Colonic mucosa (tissue), 4 donors: ENCODE measurements around the gene ABHD14A. TPM values are rescaled to one million over a fixed set of nuclear protein-coding genes. Genes with fewer than 3 reads are reported as not detected.

ENCODE experiments used
- DNase-seq: peaks from one replicate; pipeline ENCODE4 v3.0.0-alpha.2; 2020
- H3K27ac ChIP-seq: fragments of 200-600 bp; one replicate; pipeline ENCODE4 v1.8.0; 2021
- H3K27me3 ChIP-seq: fragments of 200-600 bp; one replicate; pipeline ENCODE4 v1.8.0; 2021
- H3K36me3 ChIP-seq: fragments of 200-600 bp; one replicate; pipeline ENCODE4 v1.8.0; 2021
- H3K4me1 ChIP-seq: fragments of 200-600 bp; one replicate; pipeline ENCODE4 v1.8.0; 2021; ENCODE audit warnings: mild to moderate bottlenecking
- H3K4me3 ChIP-seq: fragments of 200-600 bp; one replicate; pipeline ENCODE4 v1.8.0; 2021
- H3K9ac ChIP-seq, 2 donors: one replicate each; pipeline ENCODE4 v1.7.0; 2013; ENCODE audit warnings: control low read depth in 2 of 2, low read depth in 2 of 2, low read length in 2 of 2
- H3K9me3 ChIP-seq: fragments of 200-600 bp; one replicate; pipeline ENCODE4 v1.8.0; 2021
- CTCF ChIP-seq: fragments of 200-600 bp; IDR thresholded peaks from one replicate; pipeline ENCODE4 v1.8.0; 2022; ENCODE audit warnings: antibody characterized with exemption, mild to moderate bottlenecking
- intact Hi-C: fragments of 100-400 bp; cut with DNase I; formaldehyde crosslinking; loops from one replicate; pipeline ENCODE4 v1.14.1; 2022
- total RNA-seq, 2 donors: library from RNA; stranded (reverse); fragmentation: NEBNext Ultra II Directional in 1 of 2; extraction: Animal tissue kit (Norgen Biotek cat#: 25700) in 1 of 2; gene quantifications; one replicate each; pipeline ENCODE4 v1.2.1, GENCODE V29; 2021
- donor health status: healthy.
- donor health status: DM: no; HTN: no; CAD: no.
- donor health status: DM: no; HTN: no; CAD: no.

Gene ABHD14A
- total RNA-seq, 2 donors from 2014 or later = 7.4 to 9.6 TPM

DNA sequence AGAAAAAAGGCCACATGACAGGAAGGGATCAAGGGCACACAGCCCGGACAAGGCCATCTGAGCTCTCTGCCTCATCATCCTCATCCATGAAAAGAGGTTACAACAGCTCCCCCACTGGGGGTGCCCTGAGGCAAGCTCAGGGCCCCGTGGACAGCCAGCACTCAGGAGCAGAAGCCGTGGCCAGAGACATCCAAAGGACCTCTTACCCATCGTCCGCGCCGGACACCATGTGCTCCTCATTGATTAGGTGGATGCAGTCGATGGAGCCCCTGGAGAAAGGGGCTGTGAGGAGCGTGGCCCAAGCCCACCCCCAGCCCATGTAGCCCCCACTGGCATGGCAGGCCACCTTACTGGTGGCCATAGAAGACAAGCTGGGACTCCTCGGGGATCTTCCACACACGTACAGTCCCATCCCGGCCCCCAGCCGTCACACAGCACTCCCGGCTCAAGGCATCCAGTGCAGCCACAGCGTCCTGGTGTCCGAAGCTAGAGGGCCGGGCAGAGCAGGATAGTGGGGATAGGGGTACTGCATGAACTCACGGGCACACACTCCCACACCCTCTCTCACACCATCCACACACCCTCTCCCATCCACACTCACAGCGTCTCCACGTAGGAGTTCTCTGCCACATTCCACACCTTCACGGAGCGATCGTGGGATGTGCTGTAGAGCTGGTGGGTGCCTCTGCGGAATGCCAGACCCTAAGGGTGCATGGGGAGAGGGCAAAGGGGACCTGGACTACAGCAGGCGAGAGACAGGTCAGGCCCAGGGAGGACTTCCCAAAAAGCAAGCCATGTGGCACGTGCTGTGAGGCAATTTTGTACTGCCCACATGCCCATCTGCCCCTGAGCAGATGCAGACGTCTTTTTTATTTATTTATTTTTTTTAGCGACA lies 39.6 kb upstream of the ABHD14A start:
- Histone ChIP-seq H3K36me3 (no peaks in the 10 kb centered on the region), H3K27me3 (no peaks in the 10 kb centered on the region), H3K27ac (no peak overlapping the region), H3K9ac (no peak overlapping the region), H3K4me1 (no peaks in the 10 kb centered on the region), H3K9me3 (no peaks in the 10 kb centered on the region), H3K4me3 (no peak overlapping the region)
- DNase-seq = no peak
- intact Hi-C loops = no loop called here
- no peak for TF ChIP-seq CTCF

DNA sequence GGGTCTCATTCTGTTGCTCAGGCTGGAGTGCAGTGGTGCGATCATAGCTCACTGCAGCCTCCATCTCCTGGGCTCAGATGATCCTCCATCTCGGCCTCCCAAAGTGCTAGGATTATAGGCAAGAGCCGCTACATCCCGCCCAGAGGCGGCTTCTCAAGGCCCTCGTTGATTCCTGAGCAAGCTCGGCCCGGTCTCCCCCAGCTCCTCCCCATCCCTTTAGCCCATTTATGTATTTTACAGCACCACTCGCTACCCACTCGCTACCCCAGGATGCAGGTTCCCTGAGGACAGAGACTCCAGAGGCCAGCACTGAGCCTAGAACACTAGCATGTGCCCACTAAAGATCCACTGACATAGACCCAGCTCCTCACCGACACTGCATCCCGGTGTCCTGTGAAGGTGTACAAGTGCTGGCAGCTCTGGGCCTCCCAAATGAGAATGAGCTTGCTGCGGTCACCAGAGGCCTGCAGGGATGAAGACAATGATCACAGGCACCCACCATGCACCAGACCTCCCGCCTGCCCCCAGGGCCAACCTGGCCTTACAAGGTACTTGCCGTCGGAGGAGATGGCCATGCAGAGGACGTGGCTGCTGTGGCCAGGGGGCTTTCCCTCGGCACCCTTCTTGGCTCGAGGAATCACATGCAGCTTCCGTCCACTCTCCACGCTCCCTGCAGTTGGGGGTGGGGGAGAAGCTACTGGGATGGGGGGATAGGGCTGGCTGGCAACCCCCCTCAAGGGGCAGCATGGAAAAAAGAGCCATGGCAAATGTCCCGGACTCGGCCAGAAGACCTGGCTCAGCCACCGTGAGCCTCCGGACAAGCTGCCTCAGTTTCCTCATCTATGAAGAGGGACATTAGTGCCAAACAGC lies 38.7 kb upstream of the ABHD14A start:
- Histone ChIP-seq H3K4me3 (no peak overlapping the region), H3K27me3 (no peaks in the 10 kb centered on the region), H3K4me1 (peaks cover 5% of the 10 kb centered on the region), H3K9me3 (no peaks in the 10 kb centered on the region), H3K36me3 (no peaks in the 10 kb centered on the region), H3K9ac (no peak overlapping the region), H3K27ac (no peak overlapping the region)
- no peak for TF ChIP-seq CTCF
- intact Hi-C loops = no loop called here
- DNase-seq = no peak

GRCh38 chr3:51937014-51937413 lies 37.9 kb upstream of the ABHD14A start:
- H3K27ac ChIP-seq = no peak overlapping the region
- H3K4me3 ChIP-seq = no peak overlapping the region
- intact Hi-C loops = no loop called here
- H3K9me3 ChIP-seq = no peaks in the 10 kb centered on the region
- H3K9ac ChIP-seq = no peak overlapping the region
- H3K36me3 ChIP-seq = no peaks in the 10 kb centered on the region
- no peak for DNase-seq
- H3K27me3 ChIP-seq = no peaks in the 10 kb centered on the region
- peaks cover 5% of the 10 kb centered on the region for H3K4me1 ChIP-seq
- TF ChIP-seq CTCF = no peak

DNA sequence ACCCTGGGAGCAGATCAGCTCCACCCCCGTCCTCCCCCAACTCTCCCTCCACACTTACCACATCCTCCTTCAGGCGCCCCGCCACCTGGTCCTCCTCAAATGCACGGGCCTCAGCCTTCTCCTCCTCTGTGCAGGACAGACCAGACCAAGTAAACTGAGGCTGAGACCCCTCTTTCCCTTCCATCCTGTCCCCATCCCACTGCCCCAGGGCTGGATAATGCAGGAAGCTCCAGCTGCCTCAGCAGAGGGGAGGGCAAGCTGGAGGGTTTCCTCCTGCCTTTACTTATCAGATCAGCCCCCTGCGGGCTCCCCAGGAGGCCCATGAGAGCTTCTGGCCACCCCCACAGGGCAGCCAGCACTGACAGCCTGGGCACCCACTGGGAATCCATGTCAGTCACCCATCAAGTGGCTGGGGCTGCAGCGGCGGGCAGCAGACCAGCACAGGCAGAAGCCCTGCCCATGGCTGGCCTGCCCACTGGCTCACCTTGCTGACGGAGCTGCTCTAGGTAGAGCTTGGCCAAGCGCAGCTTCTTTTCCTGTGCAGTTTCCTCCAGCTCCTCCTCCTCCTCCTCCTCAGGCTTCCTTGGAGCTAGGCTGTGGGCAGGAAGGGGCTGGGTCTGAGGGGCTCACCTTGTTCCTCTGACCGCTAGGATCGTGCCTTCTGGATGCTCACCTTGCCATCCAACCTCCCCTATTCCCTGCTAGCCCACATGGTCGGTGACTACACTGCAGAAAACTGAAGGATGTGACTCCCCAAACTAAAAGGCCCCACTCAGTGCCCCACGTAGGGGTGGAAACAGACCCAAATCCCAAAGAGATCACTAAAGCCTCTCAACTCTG lies 37.0 kb upstream of the ABHD14A start:
- no peaks in the 10 kb centered on the region for H3K36me3 ChIP-seq

More for the DNA sequence above, 37.0 kb upstream of the ABHD14A start:
- no peak for DNase-seq
- Histone ChIP-seq H3K27ac (no peak overlapping the region), H3K9me3 (no peaks in the 10 kb centered on the region), H3K4me1 (peaks cover 9% of the 10 kb centered on the region), H3K9ac (no peak overlapping the region), H3K27me3 (no peaks in the 10 kb centered on the region), H3K4me3 (no peak overlapping the region)
- intact Hi-C loops = no loop called here
- no peak for TF ChIP-seq CTCF
